Breast epithelium (tissue), 3 donors: ENCODE results near the gene TNFRSF8.

Source experiments
- CTCF ChIP-seq, 3 donors: fragments of 450-650 bp; IDR thresholded peaks; one replicate each; pipeline ENCODE4 v1.5.1; 2016 to 2017; ENCODE audit warnings: antibody characterized with exemption in 3 of 3, mild to moderate bottlenecking in 3 of 3, moderate library complexity in 3 of 3
- POLR2A ChIP-seq: fragments of 450-650 bp; IDR thresholded peaks from one replicate; pipeline ENCODE4 v1.6.1; 2016; ENCODE audit warnings: antibody characterized with exemption, mild to moderate bottlenecking, moderate library complexity
- POLR2AphosphoS5 ChIP-seq, 3 donors: sonication (generic); formaldehyde crosslinking; IDR thresholded peaks; one replicate each; pipeline ENCODE4 v1.6.1; 2017; ENCODE audit warnings: antibody characterized with exemption in 3 of 3

DNA sequence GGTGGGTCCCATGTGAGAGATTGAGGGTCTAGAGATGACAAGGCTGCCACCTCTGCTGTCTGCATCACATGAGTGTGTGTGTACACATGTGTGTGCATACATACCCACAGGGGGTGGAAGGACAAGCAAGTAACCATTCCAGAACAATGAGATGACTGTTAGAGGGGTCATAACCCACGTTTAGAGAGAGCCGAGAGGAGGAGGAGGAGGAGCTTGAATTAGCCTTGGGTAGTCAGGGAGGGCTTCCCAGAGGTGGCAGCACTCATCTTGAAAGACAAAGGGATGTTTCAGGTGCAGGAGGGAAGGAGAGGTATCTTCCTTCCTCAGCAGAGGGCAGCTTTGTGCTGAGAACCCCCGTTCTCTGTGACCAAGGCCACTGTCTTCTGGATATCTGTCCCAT lies 125.0 kb downstream of the TNFRSF8 start:
- no peak for TF ChIP-seq CTCF (IDR thresholded peaks at IDR 0.05)
- no peak for TF ChIP-seq POLR2A
- no peak for TF ChIP-seq POLR2AphosphoS5 (IDR thresholded peaks at IDR 0.05)
